ENCODE data around the gene ARHGEF39.
A peak's percentile ranks its signal among the peaks of the same experiment; 100 is the strongest.

Gene ARHGEF39, protein sequence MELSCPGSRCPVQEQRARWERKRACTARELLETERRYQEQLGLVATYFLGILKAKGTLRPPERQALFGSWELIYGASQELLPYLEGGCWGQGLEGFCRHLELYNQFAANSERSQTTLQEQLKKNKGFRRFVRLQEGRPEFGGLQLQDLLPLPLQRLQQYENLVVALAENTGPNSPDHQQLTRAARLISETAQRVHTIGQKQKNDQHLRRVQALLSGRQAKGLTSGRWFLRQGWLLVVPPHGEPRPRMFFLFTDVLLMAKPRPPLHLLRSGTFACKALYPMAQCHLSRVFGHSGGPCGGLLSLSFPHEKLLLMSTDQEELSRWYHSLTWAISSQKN

DNA sequence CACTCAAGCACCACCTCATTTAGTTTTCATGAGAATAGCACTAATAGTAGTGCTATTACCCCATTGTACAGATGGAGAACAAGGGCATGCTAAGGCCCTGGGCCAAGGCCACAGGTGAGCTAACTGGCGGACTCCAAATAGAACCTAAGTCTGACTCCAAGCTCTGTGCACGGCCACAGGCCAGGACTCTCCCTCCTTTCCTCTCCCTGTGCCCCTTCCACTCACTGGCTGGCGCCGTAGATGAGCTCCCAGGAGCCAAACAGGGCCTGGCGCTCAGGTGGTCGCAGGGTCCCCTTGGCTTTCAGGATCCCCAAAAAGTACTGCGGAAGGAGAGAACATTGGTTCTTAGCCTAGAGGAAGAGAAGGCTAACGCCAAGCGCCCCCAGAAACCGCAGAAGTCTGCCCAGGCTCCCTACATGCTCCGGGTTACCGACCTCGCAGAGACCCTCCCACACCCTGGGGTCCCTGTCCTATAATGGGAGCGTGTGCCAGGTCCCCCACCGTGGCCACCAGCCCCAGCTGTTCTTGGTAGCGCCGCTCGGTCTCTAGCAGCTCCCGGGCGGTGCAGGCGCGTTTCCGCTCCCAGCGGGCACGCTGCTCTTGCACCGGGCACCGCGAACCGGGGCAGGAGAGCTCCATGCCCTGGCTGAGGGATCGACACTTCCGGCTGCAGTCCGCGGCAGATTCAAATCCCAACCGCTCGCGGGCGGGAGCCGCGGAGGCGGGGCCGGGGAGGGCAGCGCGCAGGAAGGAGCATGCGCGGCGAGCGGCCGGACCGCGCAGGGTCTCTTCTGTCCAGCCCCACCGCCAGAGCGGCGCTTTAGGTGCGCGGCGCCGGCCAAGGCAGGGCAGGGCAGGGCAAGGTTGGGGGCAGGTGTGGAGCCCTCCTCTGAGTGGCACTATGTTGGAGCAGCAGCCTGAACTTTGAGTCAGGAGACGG is at the start of gene ARHGEF39:
ARHGEF39 (minus strand) TSS at position 665 of the 940 bp plus-strand sequence; CDS start at position 639, 26 bp downstream.
- DNase-seq (ENCODE audit: low read depth in 2 of 2) = peak; percentile 60 to 66

DNA sequence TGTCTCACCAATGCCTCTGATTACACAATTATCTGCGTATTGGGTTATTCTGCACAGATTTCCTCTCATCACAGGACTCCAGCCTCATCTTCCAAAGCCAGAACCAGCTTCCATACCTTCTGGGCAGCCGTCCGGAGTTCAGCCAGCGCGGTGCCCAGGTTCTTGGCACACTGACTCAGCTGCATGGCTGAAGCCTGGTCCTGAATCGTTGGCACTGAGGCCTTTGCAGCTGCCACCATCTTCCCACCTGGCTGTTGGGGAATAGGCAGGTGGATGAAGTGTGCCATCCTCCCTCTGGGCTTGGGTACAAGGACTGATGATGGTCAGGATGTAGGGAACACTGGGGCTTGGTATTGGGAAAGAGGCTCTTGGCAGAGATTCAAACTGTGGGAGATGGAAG is 49.1 kb upstream of the ARHGEF39 start:
- DNase-seq (ENCODE audit: low read depth in 2 of 2) = no peak

DNA sequence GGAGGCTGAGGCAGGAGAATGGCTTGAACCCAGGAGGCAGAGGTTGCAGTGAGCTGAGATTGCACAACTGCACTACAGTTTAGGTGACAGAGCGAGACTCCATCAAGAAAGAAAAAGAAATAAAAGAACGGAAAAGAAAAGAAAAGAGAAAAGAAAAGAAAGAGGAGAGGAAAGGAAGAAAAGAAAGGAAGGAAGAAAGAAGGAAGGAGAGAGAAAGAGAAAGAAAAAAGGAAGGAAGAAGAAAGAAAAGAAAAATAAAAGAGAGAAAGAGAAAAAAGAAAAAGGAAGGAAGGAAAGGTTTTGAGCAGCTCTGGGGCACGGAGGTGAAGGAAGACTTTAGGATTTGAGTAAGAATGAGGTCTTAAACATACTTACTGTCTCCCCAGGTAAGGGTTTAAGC is 48.6 kb upstream of the ARHGEF39 start:
- no peak for DNase-seq (ENCODE audit: low read depth in 2 of 2)

DNA sequence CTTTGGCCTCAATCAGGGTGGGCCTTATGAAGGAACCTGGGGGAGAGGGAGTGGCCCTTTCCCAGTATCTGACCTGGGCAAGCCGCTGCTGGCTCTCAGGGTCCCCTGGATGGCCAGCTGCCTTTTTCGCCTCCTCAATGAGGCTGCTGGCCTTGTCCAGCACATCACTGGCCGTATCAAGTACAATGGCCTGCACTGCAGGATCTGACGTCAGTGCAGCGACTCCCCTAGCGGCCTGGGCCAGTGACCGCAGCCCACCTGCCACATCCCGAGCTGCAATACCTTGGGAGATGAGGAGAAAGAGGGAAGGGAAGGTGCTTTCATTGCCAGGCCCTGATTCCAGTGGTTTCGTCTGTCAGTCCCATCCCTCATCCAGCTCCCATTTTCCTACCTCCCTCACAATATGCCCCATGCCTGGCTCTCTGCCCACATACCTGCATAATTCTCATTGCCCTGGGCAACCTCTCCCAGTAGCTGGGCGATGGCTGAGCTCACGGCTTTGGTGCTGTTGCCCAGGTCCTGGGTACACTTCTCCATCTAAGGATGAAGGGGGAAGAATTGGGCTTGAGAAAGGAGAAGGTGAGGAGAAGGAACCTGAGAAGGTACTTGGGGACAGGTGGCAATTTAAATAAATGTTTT is 47.9 kb upstream of the ARHGEF39 start:
- DNase-seq (ENCODE audit: low read depth in 2 of 2) = no peak

DNA sequence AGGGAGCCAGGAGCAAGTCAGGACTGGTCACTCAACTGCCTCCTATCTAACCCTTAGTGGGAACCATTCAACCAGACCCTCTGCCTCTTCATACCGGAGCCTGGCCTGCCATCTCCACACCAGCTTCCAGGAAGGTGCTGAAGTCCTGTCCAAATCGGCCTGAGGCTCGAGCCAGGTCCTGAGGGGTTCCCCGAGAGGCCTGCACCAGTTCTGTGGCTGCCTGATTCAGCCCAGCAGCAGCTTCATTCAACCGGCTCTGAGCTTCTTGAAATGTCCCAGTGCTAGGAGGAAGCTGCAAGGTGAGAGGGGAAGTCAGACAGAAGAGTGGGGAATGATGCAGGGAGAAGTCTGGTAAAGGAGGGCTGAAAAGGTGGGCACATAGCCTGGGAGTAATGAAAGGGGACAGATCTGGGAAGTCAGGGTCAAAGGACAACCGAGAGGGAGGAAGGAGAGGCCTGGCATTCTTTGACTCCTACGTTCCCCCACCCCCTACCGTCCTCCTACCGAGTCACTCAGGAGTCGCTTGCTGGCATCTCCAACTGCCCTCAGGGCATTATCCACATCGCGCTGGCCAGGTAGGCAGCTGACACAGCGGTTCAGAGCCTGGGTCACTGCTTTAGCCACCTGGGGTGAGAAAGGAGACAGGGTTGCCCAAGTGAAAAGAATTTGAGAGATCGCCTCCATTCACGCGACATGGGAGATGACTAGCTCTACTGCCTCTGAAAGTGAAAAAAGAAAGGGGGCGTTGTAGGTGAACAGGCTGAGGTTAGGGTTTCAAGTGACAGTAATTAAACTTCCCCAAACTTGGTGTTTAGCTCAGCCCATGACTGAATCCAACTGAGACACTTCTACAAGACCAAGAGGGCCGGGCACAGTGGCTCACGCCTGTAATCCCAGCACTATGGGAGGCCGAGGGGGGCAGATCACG is 46.8 kb upstream of the ARHGEF39 start:
- no peak for DNase-seq (ENCODE audit: low read depth in 2 of 2)

DNA sequence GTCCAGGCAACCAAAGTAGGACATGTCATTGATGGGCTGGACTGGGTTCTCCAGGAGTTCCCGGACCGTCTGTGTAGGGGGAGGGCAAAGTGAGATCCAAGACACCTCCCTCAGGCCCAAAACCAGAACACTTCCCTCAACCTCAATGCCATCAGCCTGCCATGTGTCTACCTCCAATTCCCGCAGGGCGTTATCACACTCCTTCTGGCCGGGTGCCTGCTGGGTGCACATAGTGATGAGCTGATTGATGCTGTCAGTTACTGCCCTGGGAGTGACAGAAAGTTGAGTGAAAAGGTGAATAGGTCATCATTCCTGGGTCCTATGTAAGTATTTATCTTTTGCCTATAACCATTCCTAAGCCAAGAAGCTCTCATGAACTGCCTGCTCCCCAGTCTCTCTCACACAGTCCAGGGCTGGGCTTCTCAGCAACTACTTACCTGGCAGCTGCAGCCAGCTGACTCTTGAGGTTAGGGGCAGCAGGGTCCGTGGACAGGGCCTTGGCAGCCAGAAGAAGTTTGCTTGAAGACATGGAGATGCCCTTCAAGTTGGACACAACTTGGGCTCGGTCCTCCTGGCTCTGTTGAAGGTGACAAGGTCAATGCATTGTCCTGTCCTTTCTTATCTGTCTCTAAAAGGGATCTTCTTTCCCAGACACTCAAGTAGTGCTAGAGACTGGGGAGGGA is 46.0 kb upstream of the ARHGEF39 start:
- DNase-seq (ENCODE audit: low read depth in 2 of 2) = no peak

DNA sequence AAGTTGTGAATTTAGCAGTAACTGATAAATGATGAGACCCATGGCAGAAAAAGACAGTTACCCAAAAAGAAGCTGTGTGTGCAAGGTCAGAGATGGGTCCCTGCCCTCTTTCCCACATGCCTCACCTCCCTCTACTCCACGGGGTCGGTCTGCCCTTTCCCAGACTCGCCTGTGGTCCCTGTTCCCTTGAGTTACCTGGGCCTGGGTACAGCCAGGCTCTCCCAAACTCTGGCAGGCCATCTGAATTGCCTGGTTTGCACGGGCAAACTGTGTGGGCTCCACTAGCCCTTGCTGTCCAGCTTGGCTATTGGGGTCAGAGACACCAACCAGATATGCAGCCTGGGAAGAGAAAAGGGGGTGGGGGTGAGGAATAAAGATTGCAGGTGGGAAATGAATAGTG is 43.2 kb upstream of the ARHGEF39 start:
- no peak for DNase-seq (ENCODE audit: low read depth in 2 of 2)

DNA sequence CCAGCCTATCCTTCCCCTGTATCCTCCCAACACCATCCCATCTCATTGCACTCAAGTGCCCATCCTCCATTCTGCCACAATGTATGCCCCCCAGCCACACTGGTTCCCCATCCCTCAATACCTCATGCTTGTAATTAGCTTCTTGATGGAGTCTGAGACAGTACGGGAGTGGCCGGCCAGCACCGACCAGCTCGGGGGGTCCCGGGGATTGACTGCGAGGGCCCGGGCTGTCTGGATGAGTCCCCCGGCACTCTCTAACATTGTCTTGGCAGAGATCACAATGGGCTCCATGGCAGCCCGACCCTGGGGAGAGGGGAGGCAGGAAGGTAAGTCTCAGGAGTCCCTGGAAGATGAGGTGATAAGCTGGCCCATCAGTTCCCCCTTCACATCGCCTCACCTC is 42.0 kb upstream of the ARHGEF39 start:
- DNase-seq (ENCODE audit: low read depth in 2 of 2) = no peak

DNA sequence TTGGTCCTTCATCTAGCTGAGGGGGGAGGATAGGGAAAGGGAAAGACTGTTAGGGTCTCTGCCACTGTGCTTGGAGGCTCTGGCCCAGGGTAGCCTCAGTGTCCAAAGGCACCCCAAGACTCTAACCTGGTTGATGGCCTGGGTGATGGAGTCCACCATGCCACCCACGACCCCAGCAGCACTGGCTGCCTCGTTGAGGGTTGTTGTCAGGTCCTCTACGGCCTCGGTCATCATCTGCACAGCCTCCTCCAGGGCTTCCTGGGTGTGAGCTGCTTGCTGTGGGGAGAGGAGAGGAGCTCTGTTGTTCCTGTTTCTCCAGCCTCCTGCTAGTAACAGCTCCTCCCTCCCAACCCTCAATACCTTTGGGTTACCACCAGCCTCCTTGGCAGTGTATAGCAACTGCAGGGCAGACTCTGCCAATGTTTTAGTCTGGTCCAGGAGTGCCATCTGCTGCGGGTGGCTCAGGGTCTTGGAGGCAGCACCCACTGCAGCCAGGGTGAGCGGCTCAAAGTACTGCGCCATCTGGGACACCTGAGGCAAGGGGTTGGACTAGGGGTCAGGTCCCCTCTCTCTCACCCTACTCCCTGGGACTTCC is 40.9 kb upstream of the ARHGEF39 start:
- no peak for DNase-seq (ENCODE audit: low read depth in 2 of 2)

DNA sequence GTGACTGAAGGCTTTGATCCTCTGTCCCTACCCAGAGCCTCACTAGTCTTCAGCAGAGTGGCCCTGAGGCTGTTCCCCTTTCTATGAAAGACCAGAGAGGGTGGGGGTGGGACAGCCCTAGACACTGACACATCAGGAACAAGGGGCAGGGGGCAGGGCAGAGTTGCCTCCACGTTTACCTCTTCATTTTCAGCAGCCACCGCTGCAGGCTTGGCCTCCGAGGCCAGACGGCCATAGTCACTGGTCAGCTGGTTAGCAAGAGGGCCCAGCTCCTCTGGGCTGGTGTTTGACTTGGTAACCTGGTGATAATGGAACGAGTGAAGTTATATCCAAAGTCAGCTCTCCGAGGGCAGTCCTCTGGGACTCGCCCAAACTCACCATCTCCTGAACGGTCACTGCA is 40.4 kb upstream of the ARHGEF39 start:
- no peak for DNase-seq (ENCODE audit: low read depth in 2 of 2)

DNA sequence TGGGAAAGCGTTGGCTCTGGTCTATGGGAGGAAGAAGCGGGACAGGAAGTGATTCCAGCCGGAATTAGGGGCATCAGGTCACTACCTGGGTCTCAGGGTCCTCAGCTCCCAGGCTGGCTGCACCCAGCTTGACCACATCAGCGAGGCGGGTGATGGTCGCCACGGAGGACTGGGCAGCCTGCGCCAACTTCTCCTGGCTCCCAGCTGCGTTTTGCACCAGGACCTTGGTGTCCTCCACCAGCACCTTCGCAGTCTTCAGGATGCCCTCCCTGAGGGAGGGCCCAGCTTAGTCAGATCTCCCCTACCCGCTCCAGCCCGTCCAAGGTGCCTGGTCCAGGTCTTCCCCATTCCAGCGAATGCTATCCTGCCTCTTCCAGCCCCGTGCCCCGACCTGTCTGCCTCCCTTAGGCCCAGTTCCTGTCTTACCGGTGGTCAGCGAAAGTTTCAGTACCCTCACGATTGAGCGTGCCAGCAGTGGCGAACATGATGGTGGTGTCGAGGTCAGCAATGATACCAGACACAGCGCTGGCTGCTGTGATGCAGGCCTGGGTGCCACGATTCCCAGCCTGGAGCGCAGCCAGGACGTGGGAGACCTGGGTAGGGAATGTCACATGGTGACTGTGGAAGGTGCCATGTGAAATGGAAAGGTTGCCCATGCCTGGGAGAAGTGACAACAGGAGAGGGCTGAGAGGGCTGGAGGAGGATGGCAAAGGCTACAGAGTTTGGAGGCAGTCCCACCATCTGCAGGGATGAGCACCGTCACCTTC is 39.1 kb upstream of the ARHGEF39 start:
- no peak for DNase-seq (ENCODE audit: low read depth in 2 of 2)

DNA sequence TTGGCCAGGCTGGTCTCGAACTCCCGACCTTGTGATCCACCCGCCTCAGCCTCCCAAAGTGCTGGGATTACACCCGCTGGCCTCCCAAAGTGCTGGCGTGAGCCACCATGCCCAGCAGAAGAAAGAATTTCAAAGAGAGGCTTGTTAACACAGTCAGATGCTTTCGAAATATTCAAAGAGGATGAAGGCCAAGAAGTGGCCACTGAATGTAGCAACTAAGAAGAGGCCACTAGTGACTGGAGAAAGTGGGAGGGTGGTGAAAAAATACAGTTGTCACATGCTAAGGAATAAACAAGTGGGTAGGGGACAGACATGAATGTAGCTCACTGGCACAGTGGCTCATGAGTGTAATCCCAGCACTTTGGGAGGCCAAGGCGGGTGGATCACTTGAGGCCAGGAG is 37.7 kb upstream of the ARHGEF39 start:
- DNase-seq (ENCODE audit: low read depth in 2 of 2) = no peak

DNA sequence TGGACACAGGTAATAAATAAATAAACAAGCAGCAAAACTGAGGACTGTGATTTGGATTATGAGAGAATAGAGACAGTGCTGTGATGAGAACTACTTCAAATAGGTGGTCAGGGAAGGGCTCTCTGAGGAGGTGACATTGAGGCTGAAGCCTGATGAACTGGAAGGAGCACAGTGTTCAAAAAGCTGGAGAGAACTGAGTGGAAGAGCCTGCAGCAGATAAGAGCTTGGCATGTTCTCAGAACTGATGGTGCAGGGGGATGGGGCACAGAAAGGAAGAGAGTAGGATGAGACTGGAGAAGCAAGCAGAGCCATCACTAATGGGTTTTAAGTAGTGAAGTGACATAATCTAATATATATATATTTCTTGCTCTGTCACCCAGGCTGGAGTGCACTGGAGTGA is 35.9 kb upstream of the ARHGEF39 start:
- DNase-seq (ENCODE audit: low read depth in 2 of 2) = no peak

DNA sequence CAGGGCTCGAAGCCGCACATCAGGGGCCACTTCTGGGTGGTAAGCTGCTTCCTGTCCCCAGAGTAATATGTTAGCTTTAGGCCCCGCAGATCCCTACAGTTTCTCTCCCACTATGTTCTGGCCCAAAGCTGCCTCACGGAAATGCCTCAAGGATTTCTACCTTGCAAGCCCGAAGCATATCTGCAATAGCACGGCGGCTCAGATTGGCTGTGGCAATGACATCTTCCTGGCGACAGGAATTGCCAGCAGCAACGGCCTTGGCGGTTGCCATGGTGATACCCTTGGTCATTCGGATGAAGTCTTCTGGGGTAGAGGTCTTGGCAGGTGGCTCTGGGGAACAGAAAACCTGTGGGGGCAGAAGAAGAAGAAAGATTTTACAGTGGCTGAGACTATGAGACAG is 35.0 kb upstream of the ARHGEF39 start:
- DNase-seq (ENCODE audit: low read depth in 2 of 2) = no peak

DNA sequence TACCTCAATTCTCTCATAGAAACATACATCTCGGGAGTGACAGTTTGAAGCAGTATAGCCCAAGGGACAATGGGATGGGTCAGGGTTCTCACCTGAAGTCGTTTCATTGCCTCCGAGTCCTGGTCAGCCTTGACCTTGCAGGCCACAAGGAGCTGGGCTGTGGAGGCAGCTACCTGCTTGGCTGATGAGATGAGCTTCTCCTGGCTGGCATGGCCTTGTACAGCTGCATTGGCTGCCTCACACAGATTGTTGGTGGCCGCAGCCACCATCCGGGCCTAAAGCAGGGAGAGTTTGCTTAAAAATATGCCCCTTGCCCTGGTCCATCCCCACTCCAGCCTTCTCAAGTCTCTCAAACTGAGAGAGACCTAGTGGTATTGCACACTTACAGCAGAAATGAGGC is 33.2 kb upstream of the ARHGEF39 start:
- DNase-seq (ENCODE audit: low read depth in 2 of 2) = no peak

DNA sequence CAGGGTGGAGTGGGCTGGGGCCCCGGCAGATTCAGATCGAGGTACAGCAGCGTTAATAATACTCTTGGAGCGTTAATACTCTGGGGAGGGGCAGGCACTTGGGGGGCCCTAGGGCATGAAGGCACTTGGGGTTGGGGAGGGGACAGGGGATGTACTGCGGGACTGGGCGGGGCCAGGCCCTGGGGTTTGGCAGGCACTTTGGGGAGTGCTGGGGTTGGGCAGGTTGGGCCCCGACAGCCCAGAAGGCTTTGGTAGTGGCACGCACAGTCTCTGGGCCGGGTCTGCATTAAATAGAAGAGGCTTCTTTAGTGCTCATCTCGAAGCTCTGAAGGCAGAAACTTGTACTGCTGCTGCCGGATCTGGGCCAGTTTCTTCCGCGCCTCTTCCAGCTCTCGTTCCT is 32.5 kb upstream of the ARHGEF39 start:
- DNase-seq (ENCODE audit: low read depth in 2 of 2) = no peak

DNA sequence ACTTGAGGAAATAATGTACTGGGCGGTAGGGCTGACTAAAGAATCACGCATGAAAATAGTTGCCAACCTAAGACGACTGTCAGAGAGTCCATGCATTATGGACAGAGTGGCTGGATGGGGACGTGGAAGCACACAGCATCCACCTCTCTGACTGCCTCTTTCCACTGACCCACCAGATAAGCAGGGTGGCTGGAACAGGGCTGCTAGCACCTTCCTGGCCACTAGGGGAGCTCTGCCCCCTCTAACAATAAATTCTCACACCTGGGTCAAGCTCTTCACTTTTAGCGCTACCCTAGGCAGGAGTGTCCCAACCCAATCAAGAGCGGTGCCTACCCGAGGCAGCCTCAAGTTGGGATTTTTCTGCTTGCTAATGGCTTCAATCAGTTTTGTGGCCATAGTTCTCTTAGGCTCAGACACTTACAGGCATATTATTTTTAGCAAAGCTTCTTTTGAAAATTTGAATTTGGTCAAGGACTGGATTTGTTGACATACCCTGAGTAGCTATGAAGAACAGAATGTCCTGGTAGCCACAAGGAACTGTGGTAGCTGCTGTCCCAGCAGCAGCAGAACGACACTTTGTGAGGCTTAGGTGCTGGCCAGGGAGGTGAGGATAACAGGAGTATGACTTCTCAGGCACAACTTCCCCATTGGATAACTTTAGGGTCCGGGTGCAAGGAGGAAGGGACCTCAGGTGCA is 31.7 kb upstream of the ARHGEF39 start:
- no peak for DNase-seq (ENCODE audit: low read depth in 2 of 2)

DNA sequence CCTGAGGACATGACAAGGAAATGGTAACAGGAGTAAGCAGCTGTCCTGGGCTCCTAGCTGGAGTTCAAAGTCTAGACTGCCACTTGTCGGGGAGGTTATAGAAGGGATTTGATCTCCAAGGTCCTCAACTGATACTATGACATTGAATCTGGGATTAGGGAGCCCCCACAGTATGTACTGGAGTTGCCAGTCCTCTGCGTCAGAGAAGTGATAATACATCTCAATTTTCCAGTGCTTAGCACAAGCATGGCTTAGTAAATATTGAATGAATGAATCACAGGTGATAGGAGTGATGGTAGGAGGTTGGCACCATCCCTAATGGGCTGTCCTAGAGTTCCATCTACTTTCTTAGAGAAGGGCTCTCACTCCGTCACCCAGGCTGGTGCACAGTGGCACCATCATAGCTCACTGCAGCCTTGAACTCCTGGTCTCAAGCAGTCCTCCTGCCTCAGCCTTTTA is 31.0 kb upstream of the ARHGEF39 start:
- no peak for DNase-seq (ENCODE audit: low read depth in 2 of 2)

DNA sequence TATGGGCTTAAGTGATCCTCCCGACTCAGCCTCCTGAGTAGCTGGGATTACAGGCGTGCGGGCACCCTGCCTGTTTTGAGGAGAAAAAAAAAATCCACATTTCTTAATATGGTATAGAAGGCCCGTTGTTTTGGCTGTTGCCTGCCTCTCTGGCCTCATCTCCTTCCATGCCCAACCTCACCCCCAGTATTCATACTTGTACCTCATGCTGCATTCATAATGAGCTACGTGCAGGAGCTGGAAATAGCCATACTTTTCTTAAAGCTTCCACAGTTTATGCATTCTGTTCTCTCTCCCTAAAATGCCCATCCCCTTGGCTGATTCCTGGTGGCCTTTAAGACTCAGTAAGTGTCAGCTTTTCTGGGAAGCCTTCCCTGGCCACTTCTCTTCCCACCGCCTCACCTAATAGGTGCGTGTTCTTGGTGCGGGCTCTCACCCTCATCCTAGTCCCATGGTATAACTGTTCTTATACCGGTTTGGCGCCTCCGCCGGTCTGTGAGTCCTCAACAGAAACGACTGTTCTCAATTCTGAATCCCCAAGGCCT is 26.8 kb upstream of the ARHGEF39 start:
- no peak for DNase-seq (ENCODE audit: low read depth in 2 of 2)
